ENCODE data around the gene CFAP107.
"Not testable (repeated sequence)": the region's sequence is repeated elsewhere in the genome, so short reads cannot be mapped to it uniquely, and the experiment has no call there.

The CFAP107 gene

GRCh38 chr1:12774801-12775345 is 28.9 kb downstream of the CFAP107 start:
- no peak overlapping the region for H3K4me3 ChIP-seq (ENCODE audit: low read depth, low read length)
- TF ChIP-seq, protein P1, sequence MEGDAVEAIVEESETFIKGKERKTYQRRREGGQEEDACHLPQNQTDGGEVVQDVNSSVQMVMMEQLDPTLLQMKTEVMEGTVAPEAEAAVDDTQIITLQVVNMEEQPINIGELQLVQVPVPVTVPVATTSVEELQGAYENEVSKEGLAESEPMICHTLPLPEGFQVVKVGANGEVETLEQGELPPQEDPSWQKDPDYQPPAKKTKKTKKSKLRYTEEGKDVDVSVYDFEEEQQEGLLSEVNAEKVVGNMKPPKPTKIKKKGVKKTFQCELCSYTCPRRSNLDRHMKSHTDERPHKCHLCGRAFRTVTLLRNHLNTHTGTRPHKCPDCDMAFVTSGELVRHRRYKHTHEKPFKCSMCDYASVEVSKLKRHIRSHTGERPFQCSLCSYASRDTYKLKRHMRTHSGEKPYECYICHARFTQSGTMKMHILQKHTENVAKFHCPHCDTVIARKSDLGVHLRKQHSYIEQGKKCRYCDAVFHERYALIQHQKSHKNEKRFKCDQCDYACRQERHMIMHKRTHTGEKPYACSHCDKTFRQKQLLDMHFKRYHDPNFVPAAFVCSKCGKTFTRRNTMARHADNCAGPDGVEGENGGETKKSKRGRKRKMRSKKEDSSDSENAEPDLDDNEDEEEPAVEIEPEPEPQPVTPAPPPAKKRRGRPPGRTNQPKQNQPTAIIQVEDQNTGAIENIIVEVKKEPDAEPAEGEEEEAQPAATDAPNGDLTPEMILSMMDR (IDR thresholded peaks at IDR 0.05; ENCODE audit: low read depth, low read length, missing control alignments), result no peak
- no peak for DNase-seq (ENCODE audit: low read depth)

DNA sequence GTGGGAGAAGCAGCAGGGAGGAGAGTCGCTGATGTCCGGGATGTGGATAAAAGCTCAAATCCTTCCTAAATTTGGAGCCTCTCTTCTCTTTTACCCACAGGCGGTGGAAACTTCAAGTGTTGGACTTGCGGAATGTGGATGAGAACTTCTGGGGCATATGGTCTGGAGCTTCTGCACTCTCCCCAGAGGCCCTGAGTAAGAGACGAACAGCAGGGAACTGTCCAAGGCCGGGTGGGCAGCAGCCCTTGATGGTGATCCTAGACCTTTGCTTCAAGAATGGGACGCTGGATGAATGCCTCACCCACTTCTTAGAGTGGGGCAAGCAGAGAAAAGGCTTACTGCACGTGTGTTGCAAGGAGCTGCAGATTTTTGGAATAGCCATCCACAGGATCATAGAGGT is 29.4 kb downstream of the CFAP107 start:
- no peak for DNase-seq (ENCODE audit: low read depth)
- TF ChIP-seq, protein P1 (IDR thresholded peaks at IDR 0.05; ENCODE audit: low read depth, low read length, missing control alignments), result no peak
- no peak overlapping the region for H3K4me3 ChIP-seq (ENCODE audit: low read depth, low read length)

DNA sequence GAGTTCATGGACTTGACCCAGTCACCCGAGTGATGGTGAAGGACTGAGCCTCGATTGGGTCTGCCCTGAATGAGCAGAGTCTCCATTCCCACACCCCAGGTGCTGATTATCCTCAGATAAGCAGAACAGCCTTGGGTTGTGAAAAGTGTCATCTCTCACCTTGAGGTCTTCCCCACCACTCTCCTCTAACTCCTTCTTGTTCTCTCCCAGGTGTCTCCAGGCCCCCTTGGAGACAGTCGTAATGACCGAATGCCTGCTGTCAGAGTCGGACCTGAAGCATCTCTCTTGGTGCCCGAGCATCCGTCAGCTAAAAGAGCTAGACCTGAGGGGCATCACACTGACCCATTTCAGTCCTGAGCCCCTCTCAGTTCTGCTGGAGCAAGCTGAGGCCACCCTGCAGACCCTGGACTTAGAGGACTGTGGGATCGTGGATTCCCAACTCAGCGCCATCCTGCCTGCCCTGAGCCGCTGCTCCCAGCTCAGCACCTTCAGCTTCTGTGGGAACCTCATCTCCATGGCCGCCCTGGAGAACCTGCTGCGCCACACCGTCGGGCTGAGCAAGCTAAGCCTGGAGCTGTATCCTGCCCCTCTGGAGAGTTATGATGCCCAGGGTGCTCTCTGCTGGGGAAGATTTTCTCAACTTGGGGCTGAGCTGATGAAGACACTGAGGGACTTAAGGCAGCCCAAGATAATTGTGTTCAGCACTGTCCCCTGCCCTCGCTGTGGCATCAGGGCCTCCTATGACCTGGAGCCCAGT is 31.0 kb downstream of the CFAP107 start:
- H3K4me3 ChIP-seq (ENCODE audit: low read depth, low read length), result no peak overlapping the region
- TF ChIP-seq, protein P1 (IDR thresholded peaks at IDR 0.05; ENCODE audit: low read depth, low read length, missing control alignments), result no peak
- no peak for DNase-seq (ENCODE audit: low read depth)

GRCh38 chr1:12778061-12778460 is 32.1 kb downstream of the CFAP107 start:
- DNase-seq (ENCODE audit: low read depth), result no peak
- no peak overlapping the region for H3K4me3 ChIP-seq (ENCODE audit: low read depth, low read length)
- TF ChIP-seq, protein P1 (IDR thresholded peaks at IDR 0.05; ENCODE audit: low read depth, low read length, missing control alignments), result no peak

DNA sequence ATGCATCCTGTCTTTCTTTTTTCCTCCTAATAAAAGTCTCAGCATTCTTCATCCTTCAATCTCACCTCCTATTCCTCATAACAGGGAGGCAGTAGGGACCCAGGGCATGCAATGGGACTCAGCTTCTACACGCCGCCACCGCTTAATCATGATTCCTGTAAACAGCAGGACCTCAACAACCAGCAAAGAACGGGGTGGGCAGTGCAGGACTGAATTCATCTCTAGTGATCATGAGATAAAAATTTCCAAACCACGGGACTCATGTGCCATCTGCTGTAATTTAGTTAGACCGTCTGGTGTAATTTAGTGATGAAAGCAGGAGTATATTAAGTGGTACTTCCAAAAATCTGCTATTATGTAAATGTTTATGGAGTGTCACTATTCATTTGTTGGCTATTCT is 32.9 kb downstream of the CFAP107 start:
- DNase-seq (ENCODE audit: low read depth), result no peak
- H3K4me3 ChIP-seq (ENCODE audit: low read depth, low read length), result no peak overlapping the region
- TF ChIP-seq, protein P1 (IDR thresholded peaks at IDR 0.05; ENCODE audit: low read depth, low read length, missing control alignments), result no peak

DNA sequence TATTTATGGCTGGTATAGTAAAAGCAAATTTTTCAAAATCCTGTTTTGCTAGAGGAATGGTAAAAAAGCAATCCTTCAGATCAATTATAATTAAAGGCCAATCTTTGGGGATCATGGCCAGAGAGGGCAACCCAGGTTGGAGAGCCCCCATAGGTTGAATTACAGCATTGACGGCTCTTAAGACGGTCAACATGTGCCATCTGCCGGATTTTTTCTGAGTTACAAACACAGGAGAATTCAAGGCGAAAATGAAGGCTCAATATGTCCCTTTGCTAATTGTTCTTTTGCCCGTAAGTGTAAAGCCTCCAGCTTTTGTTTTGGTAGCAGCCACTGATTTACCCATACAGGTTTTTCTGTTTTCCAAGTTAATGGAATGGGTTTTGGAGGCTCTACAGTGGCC is 35.5 kb downstream of the CFAP107 start:
- not testable (repeated sequence) for DNase-seq (ENCODE audit: low read depth); H3K4me3 ChIP-seq (ENCODE audit: low read depth, low read length)

DNA sequence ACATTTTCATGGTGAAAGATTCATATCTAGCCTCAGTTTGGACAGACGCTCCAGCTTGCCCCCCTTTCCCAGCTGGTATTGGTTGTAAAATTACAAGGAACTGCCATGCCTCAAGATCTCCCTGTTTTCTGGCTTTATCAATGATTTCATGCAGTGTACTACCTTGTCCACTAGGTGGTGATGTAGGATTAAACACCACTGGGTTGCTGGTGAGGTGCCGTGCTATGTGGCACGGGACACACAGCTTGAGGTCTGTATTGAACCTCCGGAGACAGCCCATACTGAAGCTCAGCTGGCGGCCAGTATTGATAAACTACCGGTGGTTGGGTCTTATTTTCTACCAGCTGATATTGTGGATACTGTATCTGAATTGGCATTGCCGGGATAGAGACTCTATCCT is 37.8 kb downstream of the CFAP107 start:
- TF ChIP-seq, protein P1 (IDR thresholded peaks at IDR 0.05; ENCODE audit: low read depth, low read length, missing control alignments), result peak; percentile 11
- not testable (repeated sequence) for H3K4me3 ChIP-seq (ENCODE audit: low read depth, low read length); DNase-seq (ENCODE audit: low read depth)

DNA sequence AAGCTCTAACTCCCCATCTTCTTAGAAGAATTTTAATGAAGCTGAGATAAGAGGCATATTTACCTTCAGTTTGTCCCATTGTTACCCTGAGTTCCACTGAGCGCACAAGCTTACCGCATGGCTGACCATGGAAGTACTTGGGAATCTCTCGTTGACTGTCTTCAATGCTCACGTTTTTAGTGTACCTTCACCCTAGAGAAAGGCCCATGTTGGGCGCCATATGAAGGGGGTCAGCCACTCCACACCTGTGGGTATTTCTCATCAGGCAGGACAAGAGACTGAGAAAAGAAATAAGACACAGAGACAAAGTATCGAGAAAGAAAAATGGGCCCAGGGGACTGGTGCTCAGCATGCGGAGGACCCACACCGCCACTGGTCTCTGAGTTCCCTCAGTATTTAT is 38.7 kb downstream of the CFAP107 start:
- not testable (repeated sequence) for DNase-seq (ENCODE audit: low read depth); H3K4me3 ChIP-seq (ENCODE audit: low read depth, low read length)

GRCh38 chr1:12791097-12791496 is 45.1 kb downstream of the CFAP107 start, which contains the start of gene PRAMEF1:
PRAMEF1 (plus strand) TSS chr1:12791397; CDS start chr1:12793228, 1,831 bp downstream.
- H3K4me3 ChIP-seq (ENCODE audit: low read depth, low read length); DNase-seq (ENCODE audit: low read depth): not testable (repeated sequence)

Measured in GM12864 (cell line).